Measurements from ENCODE around the gene SLC22A7.

GRCh38 chr6:43338243-43338642 is 40.2 kb downstream of the SLC22A7 start:
- no peak for TF ChIP-seq CTCF (conservative IDR thresholded peaks at IDR 0.05)
- TF ChIP-seq EZH2 (IDR thresholded peaks at IDR 0.05; ENCODE audit: low read depth), result no peak

All from PC-9 (cell line).